Chondrocyte (in vitro differentiated cells): ENCODE data around the gene AUTS2. TPM values are rescaled to one million over a fixed set of nuclear protein-coding genes. Genes with fewer than 3 reads are reported as not detected.

Source experiments
- DNase-seq: peaks from one replicate; pipeline ENCODE4 v3.0.0; 2021; ENCODE audit warnings: mixed read lengths, low spot score
- H3K27ac Mint-ChIP-seq: one replicate; pipeline ENCODE4 v1.8.0; 2021; ENCODE audit warnings: mild to moderate bottlenecking, moderate library complexity, mixed read lengths; ENCODE audit not compliant: unreplicated experiment
- H3K27me3 Mint-ChIP-seq: 2 replicates; pipeline ENCODE4 v1.8.0; 2021; ENCODE audit warnings: low read depth, mixed read lengths
- H3K36me3 Mint-ChIP-seq: 2 replicates; pipeline ENCODE4 v1.8.0; 2021; ENCODE audit warnings: low read depth, mixed read lengths
- H3K4me1 Mint-ChIP-seq: 2 replicates; pipeline ENCODE4 v1.8.0; 2021; ENCODE audit warnings: low read depth, mild to moderate bottlenecking, mixed read lengths
- H3K4me3 Mint-ChIP-seq: one replicate; pipeline ENCODE4 v1.8.0; 2021; ENCODE audit warnings: mild to moderate bottlenecking, moderate library complexity, mixed read lengths; ENCODE audit not compliant: unreplicated experiment
- H3K9me3 Mint-ChIP-seq: 2 replicates; pipeline ENCODE4 v1.8.0; 2021; ENCODE audit warnings: low read depth, mixed read lengths
- CTCF ChIP-seq: fragments of 200-600 bp; sonication (generic); IDR thresholded peaks from 2 replicates; pipeline ENCODE4 v1.5.0; 2021; ENCODE audit warnings: antibody characterized with exemption, mild to moderate bottlenecking, moderate library complexity
- total RNA-seq: library from RNA; stranded (reverse); gene quantifications from 3 replicates; pipeline ENCODE4 v1.2.1, GENCODE V29; 2021

AUTS2 gene
- total RNA-seq, 1 donor from 2014 or later: 31.5 TPM

- no peak for DNase-seq
- Mint-ChIP-seq H3K36me3 (no peaks in the 10 kb centered on the region), H3K4me3 (no peak overlapping the region), H3K27me3 (no peaks in the 10 kb centered on the region), H3K9me3 (peaks cover 2% of the 10 kb centered on the region), H3K4me1 (no peaks in the 10 kb centered on the region), H3K27ac (no peak overlapping the region)
- TF ChIP-seq CTCF: no peak
Observed at GRCh38 chr7:70512144-70512543, 913.9 kb downstream of the AUTS2 start.

- H3K36me3 Mint-ChIP-seq: no peaks in the 10 kb centered on the region
- DNase-seq: no peak
- no peak for TF ChIP-seq CTCF
- peaks cover 2% of the 10 kb centered on the region for H3K9me3 Mint-ChIP-seq
- no peaks in the 10 kb centered on the region for H3K27me3 Mint-ChIP-seq
- H3K27ac Mint-ChIP-seq: no peak overlapping the region
- no peaks in the 10 kb centered on the region for H3K4me1 Mint-ChIP-seq
- H3K4me3 Mint-ChIP-seq: no peak overlapping the region
Observed at GRCh38 chr7:70512761-70513160, 914.5 kb downstream of the AUTS2 start.

- H3K27ac Mint-ChIP-seq: no peak overlapping the region
- H3K4me1 Mint-ChIP-seq: peaks cover 18% of the 10 kb centered on the region
- no peaks in the 10 kb centered on the region for H3K27me3 Mint-ChIP-seq
- H3K9me3 Mint-ChIP-seq: no peaks in the 10 kb centered on the region
- no peak for TF ChIP-seq CTCF
- peaks cover 2% of the 10 kb centered on the region for H3K36me3 Mint-ChIP-seq
- no peak for DNase-seq
- no peak overlapping the region for H3K4me3 Mint-ChIP-seq
Observed at GRCh38 chr7:70520611-70521010, 922.3 kb downstream of the AUTS2 start.

- Mint-ChIP-seq H3K9me3 (no peaks in the 10 kb centered on the region), H3K36me3 (peaks cover 2% of the 10 kb centered on the region), H3K4me1 (peaks cover 18% of the 10 kb centered on the region), H3K27me3 (no peaks in the 10 kb centered on the region), H3K4me3 (no peak overlapping the region), H3K27ac (no peak overlapping the region)
- DNase-seq: no peak
- no peak for TF ChIP-seq CTCF
Observed at GRCh38 chr7:70523249-70523988, 925.1 kb downstream of the AUTS2 start.

- no peak for TF ChIP-seq CTCF
- Mint-ChIP-seq H3K4me1 (peaks cover 18% of the 10 kb centered on the region), H3K4me3 (no peak overlapping the region), H3K9me3 (no peaks in the 10 kb centered on the region), H3K27ac (no peak overlapping the region), H3K27me3 (no peaks in the 10 kb centered on the region), H3K36me3 (peaks cover 2% of the 10 kb centered on the region)
- no peak for DNase-seq
Observed at GRCh38 chr7:70523989-70524351, 925.7 kb downstream of the AUTS2 start.
